Liver (tissue), 9 donors: Measurements from ENCODE around the gene EIF4G3. TPM values are rescaled to one million over a fixed set of nuclear protein-coding genes. Genes with fewer than 3 reads are reported as not detected.
"Not testable (repeated sequence)": the region's sequence is repeated elsewhere in the genome, so short reads cannot be mapped to it uniquely, and the experiment has no call there.

Source experiments
- DNase-seq: peaks from one replicate; pipeline ENCODE4 v3.0.0-alpha.2; 2017; ENCODE audit warnings: low spot score
- H3K27ac ChIP-seq, 2 donors: one replicate each; pipeline ENCODE4 v1.7.0; 2013; ENCODE audit warnings: inconsistent platforms in 2 of 2, low read length in 2 of 2, control low read depth in 1 of 2, low read depth in 1 of 2, mild to moderate bottlenecking in 1 of 2
- H3K27me3 ChIP-seq, 4 donors: one replicate each; pipeline versions ENCODE4 v1.6.1 to v1.7.0; 2013; ENCODE audit warnings: low read length in 3 of 4, inconsistent platforms in 1 of 4, mild to moderate bottlenecking in 1 of 4, moderate library complexity in 1 of 4; ENCODE audit not compliant: control insufficient read depth in 4 of 4, insufficient read depth in 4 of 4
- H3K36me3 ChIP-seq, 4 donors: one replicate each; pipeline versions ENCODE4 v1.6.1 to v1.7.0; 2013; ENCODE audit warnings: low read length in 3 of 4, mild to moderate bottlenecking in 3 of 4, low read depth in 1 of 4, moderate library complexity in 1 of 4; ENCODE audit not compliant: control insufficient read depth in 4 of 4, insufficient read depth in 3 of 4
- H3K4me1 ChIP-seq, 4 donors: one replicate each; pipeline versions ENCODE4 v1.6.1 to v1.7.0; 2013; ENCODE audit warnings: low read length in 3 of 4, mild to moderate bottlenecking in 3 of 4, moderate library complexity in 1 of 4; ENCODE audit not compliant: control insufficient read depth in 4 of 4, insufficient read depth in 4 of 4
- H3K4me3 ChIP-seq, 3 donors: one replicate each; pipeline versions ENCODE4 v1.6.1 to v1.7.0; 2013; ENCODE audit warnings: low read length in 3 of 3, control low read depth in 1 of 3, low read depth in 1 of 3, mild to moderate bottlenecking in 1 of 3
- H3K9ac ChIP-seq, 2 donors: one replicate each; pipeline ENCODE4 v1.7.0; 2013; ENCODE audit warnings: low read length in 2 of 2, mild to moderate bottlenecking in 2 of 2, moderate library complexity in 2 of 2, control low read depth in 1 of 2, low read depth in 1 of 2
- H3K9me3 ChIP-seq, 4 donors: one replicate each; pipeline versions ENCODE4 v1.6.1 to v1.7.0; 2013; ENCODE audit warnings: low read length in 3 of 4; ENCODE audit not compliant: control insufficient read depth in 4 of 4
- EGR1 ChIP-seq, 2 donors: IDR thresholded peaks; 2 replicates each; pipeline ENCODE4 v1.6.1; 2016 to 2018; ENCODE audit warnings: antibody characterized with exemption in 2 of 2, low read depth in 2 of 2
- FOXA1 ChIP-seq: IDR thresholded peaks from 2 replicates; pipeline ENCODE4 v1.6.1; 2016; ENCODE audit warnings: antibody characterized with exemption
- GABPA ChIP-seq, 2 donors: IDR thresholded peaks in 1 of 2; conservative IDR thresholded peaks in 1 of 2; 2 replicates each; pipeline ENCODE4 v1.6.1; 2016; ENCODE audit warnings: antibody characterized with exemption in 2 of 2, mild to moderate bottlenecking in 1 of 2, moderate library complexity in 1 of 2
- HNF4G ChIP-seq: IDR thresholded peaks from 2 replicates; pipeline ENCODE4 v1.6.1; 2016; ENCODE audit warnings: antibody characterized with exemption
- NR2F2 ChIP-seq: IDR thresholded peaks from 2 replicates; pipeline ENCODE4 v1.6.1; 2016; ENCODE audit warnings: antibody characterized with exemption
- RAD21 ChIP-seq, 2 donors: IDR thresholded peaks; 2 replicates each; pipeline ENCODE4 v1.6.1; 2016; ENCODE audit warnings: antibody characterized with exemption in 2 of 2, mild to moderate bottlenecking in 2 of 2
- REST ChIP-seq: IDR thresholded peaks from 2 replicates; pipeline ENCODE4 v1.6.1; 2016; ENCODE audit warnings: antibody characterized with exemption, mild to moderate bottlenecking
- WGBS: extraction: QIAGEN DNeasy Blood & Tissue Kit; methylation state at CpG from one replicate; pipeline ENCODE4 v1.1.7; 2013; 5-methylcytosine and 5-hydroxymethylcytosine counted together
- polyA plus RNA-seq, 2 donors: library from polyadenylated mRNA; stranded (reverse) in 1 of 2; unstranded in 1 of 2; fragments of 200-250 nt in 1 of 2; fragments of >200 nt in 1 of 2; fragmentation: Nextera tagmentation in 1 of 2; extraction: Ambion mirVana in 1 of 2; gene quantifications; one replicate each; pipeline versions ENCODE4 v1.2.1 to v1.2.3, GENCODE V29; 2013 to 2015
- total RNA-seq, 2 donors: library from RNA; depleted of rRNA; stranded (reverse); fragments of >200 nt; gene quantifications; one replicate each; pipeline ENCODE4 v1.2.3, GENCODE V29; 2014
- TF ChIP-seq, protein P1 (sequence below): fragments of 150-350 bp; IDR thresholded peaks from 2 replicates; pipeline ENCODE4 v1.5.1; 2017; ENCODE audit warnings: improper control_type of control experiment, low read depth, low read length; ENCODE audit not compliant: missing input control
- donor health status: healthy.
- donor health status: healthy.
- donor health status: healthy.
- donor health status: healthy.
- donor health status: healthy.

EIF4G3 gene
- total and polyA plus RNA-seq, 4 donors: 7.6 to 22.8 (median 11.7) TPM

GRCh38 chr1:20854529-20854928 is 322.2 kb downstream of the EIF4G3 start:
- no peaks in the 10 kb centered on the region for H3K4me1 ChIP-seq
- H3K9ac ChIP-seq: no peak overlapping the region
- no peak overlapping the region for H3K27ac ChIP-seq
- peaks cover 4 to 37% (median 25%) of the 10 kb centered on the region in 4 donors for H3K36me3 ChIP-seq
- TF ChIP-seq HNF4G (no peak), REST (no peak), EGR1 (IDR thresholded peaks at IDR 0.05; ENCODE audit: low read depth in 2 of 2) (no peak), GABPA (IDR thresholded peaks at IDR 0.05 in 1 of 2, conservative IDR thresholded peaks at IDR 0.05 in 1 of 2) (no peak), NR2F2 (no peak)
- TF ChIP-seq, protein P1, sequence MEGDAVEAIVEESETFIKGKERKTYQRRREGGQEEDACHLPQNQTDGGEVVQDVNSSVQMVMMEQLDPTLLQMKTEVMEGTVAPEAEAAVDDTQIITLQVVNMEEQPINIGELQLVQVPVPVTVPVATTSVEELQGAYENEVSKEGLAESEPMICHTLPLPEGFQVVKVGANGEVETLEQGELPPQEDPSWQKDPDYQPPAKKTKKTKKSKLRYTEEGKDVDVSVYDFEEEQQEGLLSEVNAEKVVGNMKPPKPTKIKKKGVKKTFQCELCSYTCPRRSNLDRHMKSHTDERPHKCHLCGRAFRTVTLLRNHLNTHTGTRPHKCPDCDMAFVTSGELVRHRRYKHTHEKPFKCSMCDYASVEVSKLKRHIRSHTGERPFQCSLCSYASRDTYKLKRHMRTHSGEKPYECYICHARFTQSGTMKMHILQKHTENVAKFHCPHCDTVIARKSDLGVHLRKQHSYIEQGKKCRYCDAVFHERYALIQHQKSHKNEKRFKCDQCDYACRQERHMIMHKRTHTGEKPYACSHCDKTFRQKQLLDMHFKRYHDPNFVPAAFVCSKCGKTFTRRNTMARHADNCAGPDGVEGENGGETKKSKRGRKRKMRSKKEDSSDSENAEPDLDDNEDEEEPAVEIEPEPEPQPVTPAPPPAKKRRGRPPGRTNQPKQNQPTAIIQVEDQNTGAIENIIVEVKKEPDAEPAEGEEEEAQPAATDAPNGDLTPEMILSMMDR: no peak
- no peaks in the 10 kb centered on the region for H3K9me3 ChIP-seq
- no peaks in the 10 kb centered on the region for H3K27me3 ChIP-seq
- H3K4me3 ChIP-seq: no peak overlapping the region
- whole genome bisulfite sequencing: 100% methylated on average over 4 of the region's 4 CpGs
- DNase-seq: no peak

- H3K9me3 ChIP-seq, H3K4me3 ChIP-seq, H3K9ac ChIP-seq, H3K27ac ChIP-seq, H3K4me1 ChIP-seq, DNase-seq, H3K27me3 ChIP-seq: not testable (repeated sequence)
- peaks cover 4 to 24% (median 14%) of the 10 kb centered on the region in 4 donors for H3K36me3 ChIP-seq
- WGBS: 84% methylated on average over 8 of the region's 8 CpGs
These were observed 324.9 kb downstream of the EIF4G3 start for GRCh38 chr1:20851791-20852190.

DNA sequence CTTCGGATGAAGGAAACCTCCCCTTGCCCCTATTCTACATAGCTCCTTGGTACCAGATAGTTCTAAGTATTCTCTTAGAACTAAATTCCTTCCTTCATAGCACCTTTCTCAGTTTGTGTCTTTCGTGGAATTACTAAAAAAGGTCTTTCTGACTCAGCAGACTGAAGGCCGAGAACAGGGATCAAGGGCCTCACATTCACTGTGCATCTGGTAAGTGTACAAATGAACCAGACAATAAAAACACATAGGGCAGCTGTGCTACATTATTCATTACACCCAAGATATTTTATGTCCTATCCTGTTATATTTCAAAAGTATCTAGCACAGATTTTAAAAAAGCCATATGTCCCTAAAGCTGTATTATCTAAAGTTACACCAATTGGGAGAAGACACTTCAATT is 326.7 kb downstream of the EIF4G3 start:
- Histone ChIP-seq H3K4me1 (peaks cover 0 to 2% (median 0%) of the 10 kb centered on the region in 4 donors), H3K4me3 (no peak overlapping the region), H3K27me3 (no peaks in the 10 kb centered on the region), H3K9ac (no peak overlapping the region), H3K36me3 (peaks cover 4 to 15% (median 13%) of the 10 kb centered on the region in 4 donors), H3K27ac (no peak overlapping the region), H3K9me3 (no peaks in the 10 kb centered on the region)
- no peak for DNase-seq
- 92% methylated on average over 3 of the region's 3 CpGs for WGBS
- TF ChIP-seq RAD21 (IDR thresholded peaks at IDR 0.05) (no peak), FOXA1 (no peak), GABPA (IDR thresholded peaks at IDR 0.05 in 1 of 2, conservative IDR thresholded peaks at IDR 0.05 in 1 of 2) (no peak)
